ENCODE data around the gene BIN2.

BIN2 gene

GRCh38 chr12:51253276-51253675 lies 70.7 kb downstream of the BIN2 start:
- no peak for DNase-seq (ENCODE audit: low read depth)

GRCh38 chr12:51247523-51248206 lies 76.3 kb downstream of the BIN2 start:
- DNase-seq (ENCODE audit: low read depth): no peak

GRCh38 chr12:51246254-51246853 lies 77.6 kb downstream of the BIN2 start:
- DNase-seq (ENCODE audit: low read depth): no peak

GRCh38 chr12:51245476-51246253 lies 78.3 kb downstream of the BIN2 start:
- DNase-seq (ENCODE audit: low read depth): no peak

- no peak for DNase-seq (ENCODE audit: low read depth)
Observed at GRCh38 chr12:51244269-51244668, 79.7 kb downstream of the BIN2 start.

GRCh38 chr12:51242876-51243275 lies 81.1 kb downstream of the BIN2 start:
- no peak for DNase-seq (ENCODE audit: low read depth)

- no peak for DNase-seq (ENCODE audit: low read depth)
Observed at GRCh38 chr12:51242120-51242519, 81.9 kb downstream of the BIN2 start.

- DNase-seq (ENCODE audit: low read depth): no peak
Observed at GRCh38 chr12:51240971-51241370, 83.0 kb downstream of the BIN2 start.

- DNase-seq (ENCODE audit: low read depth): peak; percentile 81
Observed at GRCh38 chr12:51238510-51239334, 85.3 kb downstream of the BIN2 start, which contains the start of gene DAZAP2. Gene DAZAP2, plus strand, starts transcription at chr12:51238826. Its CDS starts 82 bp downstream, at chr12:51238908.

GRCh38 chr12:51238037-51238509 lies 85.9 kb downstream of the BIN2 start:
- DNase-seq (ENCODE audit: low read depth): no peak

GRCh38 chr12:51234530-51234929 lies 89.4 kb downstream of the BIN2 start:
- no peak for DNase-seq (ENCODE audit: low read depth)

GRCh38 chr12:51232642-51233041 lies 91.3 kb downstream of the BIN2 start:
- DNase-seq (ENCODE audit: low read depth): no peak

Measured in HS-27A (cell line).